Naive thymus-derived CD4-positive, alpha-beta T cell (primary cell): ENCODE results near the gene AKT3. TPM values are rescaled to one million over a fixed set of nuclear protein-coding genes. Genes with fewer than 3 reads are reported as not detected.

Experiments
- ATAC-seq: fragments of 150-1000 bp; cut with Tn5 transposase; 2 replicates; pipeline ENCODE4 v1.10.0; 2021; ENCODE audit warnings: mild to moderate bottlenecking, moderate library complexity
- CTCF ChIA-PET: fragments of 350-600 bp; sonication (Branson Sonifier 250); formaldehyde crosslinking; loops from one replicate; lab custom pipeline; 2021; ENCODE audit warnings: antibody characterized with exemption; lab: Charles Lee
- POLR2A ChIA-PET: fragments of 350-600 bp; sonication (Branson Sonifier 250); formaldehyde crosslinking; loops from one replicate; lab custom pipeline; 2021; ENCODE audit warnings: antibody characterized with exemption, inconsistent platforms; lab: Charles Lee
- DNase-seq, 9 donors: peaks; one replicate each; pipeline versions ENCODE4 v3.0.0 to v3.0.0-alpha.2; 2020 to 2022; ENCODE audit warnings: mixed read lengths in 1 of 9
- H3K27ac ChIP-seq: one replicate; pipeline ENCODE4 v1.7.0; 2013; ENCODE audit warnings: mild to moderate bottlenecking, low read depth, low read length, moderate library complexity
- H3K27me3 ChIP-seq, 2 donors: one replicate each; pipeline ENCODE4 v1.7.0; 2013; ENCODE audit warnings: low read length in 2 of 2, mild to moderate bottlenecking in 2 of 2, moderate library complexity in 2 of 2; ENCODE audit not compliant: control insufficient read depth in 2 of 2, insufficient read depth in 2 of 2
- H3K36me3 ChIP-seq, 3 experiments: 1 replicate in 2 of 3; 2 replicates in 1 of 3; pipeline ENCODE4 v1.7.0; 2013; ENCODE audit warnings: low read length in 3 of 3, mild to moderate bottlenecking in 3 of 3, moderate library complexity in 1 of 3; ENCODE audit not compliant: insufficient read depth in 3 of 3, control insufficient read depth in 2 of 3
- H3K4me1 ChIP-seq, 2 donors: one replicate each; pipeline ENCODE4 v1.7.0; 2013; ENCODE audit warnings: low read length in 2 of 2, mild to moderate bottlenecking in 2 of 2, moderate library complexity in 1 of 2; ENCODE audit not compliant: control insufficient read depth in 2 of 2, insufficient read depth in 2 of 2
- H3K4me3 ChIP-seq: 2 replicates; pipeline ENCODE4 v1.7.0; 2013; ENCODE audit warnings: mild to moderate bottlenecking, low read length
- H3K9me3 ChIP-seq, 3 experiments: 1 replicate in 2 of 3; 2 replicates in 1 of 3; pipeline ENCODE4 v1.7.0; 2013; ENCODE audit warnings: low read length in 3 of 3; ENCODE audit not compliant: control insufficient read depth in 2 of 3
- H3K27ac Mint-ChIP-seq, 9 donors: one replicate each; pipeline ENCODE4 v1.8.0; 2020 to 2022; ENCODE audit warnings: mixed read lengths in 9 of 9, mild to moderate bottlenecking in 8 of 9, moderate library complexity in 5 of 9, inconsistent platforms in 2 of 9
- H3K27me3 Mint-ChIP-seq, 5 donors: one replicate each; pipeline ENCODE4 v1.8.0; 2021 to 2022; ENCODE audit warnings: mixed read lengths in 5 of 5, mild to moderate bottlenecking in 1 of 5
- H3K36me3 Mint-ChIP-seq, 5 donors: one replicate each; pipeline ENCODE4 v1.8.0; 2020 to 2022; ENCODE audit warnings: mixed read lengths in 5 of 5, mild to moderate bottlenecking in 3 of 5, inconsistent platforms in 1 of 5
- H3K4me1 Mint-ChIP-seq, 7 donors: one replicate each; pipeline ENCODE4 v1.8.0; 2020 to 2022; ENCODE audit warnings: mixed read lengths in 7 of 7, mild to moderate bottlenecking in 3 of 7, inconsistent platforms in 1 of 7
- H3K4me3 Mint-ChIP-seq, 10 donors: one replicate each; pipeline ENCODE4 v1.8.0; 2020 to 2022; ENCODE audit warnings: mild to moderate bottlenecking in 10 of 10, mixed read lengths in 10 of 10, moderate library complexity in 6 of 10, inconsistent platforms in 2 of 10
- H3K9me3 Mint-ChIP-seq, 11 donors: one replicate each; pipeline ENCODE4 v1.8.0; 2020 to 2022; ENCODE audit warnings: mixed read lengths in 11 of 11, mild to moderate bottlenecking in 4 of 11, inconsistent platforms in 1 of 11, moderate library complexity in 1 of 11
- intact Hi-C, 2 donors: fragments of 100-400 bp; cut with micrococcal nuclease; formaldehyde crosslinking; loops; one replicate each; pipeline ENCODE4 v1.15.1; 2023
- polyA plus RNA-seq, 2 donors: library from polyadenylated mRNA; unstranded; fragments of 300-500 nt; fragmentation: Illumina TruSeq; gene quantifications; one replicate each; pipeline ENCODE4 v1.2.3, GENCODE V29; 2021
- total RNA-seq, 6 experiments: library from RNA in 5 of 6; stranded (reverse) in 5 of 6; gene quantifications; 1 replicate in 5 of 6; 2 replicates in 1 of 6; pipeline ENCODE4 v1.2.3 and lab custom pipeline; 2021 to 2026

AKT3 gene
- total and polyA plus RNA-seq, 7 experiments from 2014 or later, result 1.6 to 123 (median 69.4) TPM

- no peak for ATAC-seq
Measured at GRCh38 chr1:243462929-243463697, 386.9 kb downstream of the AKT3 start.

GRCh38 chr1:243461700-243462099 lies 388.3 kb downstream of the AKT3 start:
- DNase-seq (no peak), ATAC-seq (no peak)
- Mint-ChIP-seq H3K9me3 (no peaks in the 10 kb centered on the region), H3K4me1 (peaks cover 0 to 8% (median 0%) of the 10 kb centered on the region in 7 donors), H3K27ac (no peak overlapping the region), H3K36me3 (peaks cover 8 to 52% (median 8%) of the 10 kb centered on the region in 5 donors), H3K4me3 (no peak overlapping the region), H3K27me3 (no peaks in the 10 kb centered on the region)
- Histone ChIP-seq H3K27ac (no peak overlapping the region), H3K4me1 (no peaks in the 10 kb centered on the region), H3K9me3 (no peaks in the 10 kb centered on the region), H3K27me3 (no peaks in the 10 kb centered on the region), H3K36me3 (peaks cover 0 to 15% (median 0%) of the 10 kb centered on the region in 3 experiments), H3K4me3 (no peak overlapping the region)
- ChIA-PET CTCF (no interaction called here), POLR2A (interaction anchor here (0.5 kb wide), 1 partner anchor 1759 kb away, joined by 5 read pairs; no protein-coding TSS in a partner anchor)
- intact Hi-C loops, result no loop called here

More at GRCh38 chr1:243462929-243463697, 386.9 kb downstream of the AKT3 start:
- DNase-seq, result no peak
- H3K9me3 ChIP-seq, result no peaks in the 10 kb centered on the region
- no peaks in the 10 kb centered on the region for H3K27me3 ChIP-seq
- peaks cover 0 to 8% (median 0%) of the 10 kb centered on the region in 7 donors for H3K4me1 Mint-ChIP-seq
- no peak overlapping the region for H3K27ac ChIP-seq
- no peaks in the 10 kb centered on the region for H3K27me3 Mint-ChIP-seq
- POLR2A ChIA-PET, result no interaction called here
- H3K9me3 Mint-ChIP-seq, result no peaks in the 10 kb centered on the region
- H3K27ac Mint-ChIP-seq, result no peak overlapping the region
- intact Hi-C loops, result no loop called here
- no peak overlapping the region for H3K4me3 ChIP-seq
- H3K4me1 ChIP-seq, result no peaks in the 10 kb centered on the region
- H3K36me3 Mint-ChIP-seq, result peaks cover 6 to 50% (median 8%) of the 10 kb centered on the region in 5 donors
- peaks cover 0 to 15% (median 0%) of the 10 kb centered on the region in 3 experiments for H3K36me3 ChIP-seq
- CTCF ChIA-PET, result no interaction called here
- H3K4me3 Mint-ChIP-seq, result no peak overlapping the region

GRCh38 chr1:243459059-243459458 lies 391.0 kb downstream of the AKT3 start:
- Mint-ChIP-seq H3K4me3 (no peak overlapping the region), H3K4me1 (peaks cover 0 to 8% (median 0%) of the 10 kb centered on the region in 7 donors), H3K9me3 (no peaks in the 10 kb centered on the region), H3K27me3 (no peaks in the 10 kb centered on the region), H3K27ac (peak overlapping the region in 1 of 9 donors; percentile 46), H3K36me3 (peaks cover 8 to 63% (median 8%) of the 10 kb centered on the region in 5 donors)
- CTCF ChIA-PET, result no interaction called here
- no peaks in the 10 kb centered on the region for H3K4me1 ChIP-seq
- no peaks in the 10 kb centered on the region for H3K9me3 ChIP-seq
- ATAC-seq (peak; percentile 57), DNase-seq (no peak)
- H3K27ac ChIP-seq, result no peak overlapping the region
- intact Hi-C loops, result no loop called here
- H3K36me3 ChIP-seq, result peaks cover 0 to 21% (median 0%) of the 10 kb centered on the region in 3 experiments
- H3K27me3 ChIP-seq, result no peaks in the 10 kb centered on the region
- no peak overlapping the region for H3K4me3 ChIP-seq
- POLR2A ChIA-PET, result no interaction called here

- POLR2A ChIA-PET, result no interaction called here
- Histone ChIP-seq H3K27ac (no peak overlapping the region), H3K36me3 (peaks cover 0 to 21% (median 0%) of the 10 kb centered on the region in 3 experiments), H3K27me3 (no peaks in the 10 kb centered on the region), H3K4me3 (no peak overlapping the region), H3K9me3 (no peaks in the 10 kb centered on the region), H3K4me1 (no peaks in the 10 kb centered on the region)
- H3K4me3 Mint-ChIP-seq, result no peak overlapping the region
- ATAC-seq (no peak), DNase-seq (no peak)
- H3K27me3 Mint-ChIP-seq, result no peaks in the 10 kb centered on the region
- H3K36me3 Mint-ChIP-seq, result peaks cover 6 to 58% (median 8%) of the 10 kb centered on the region in 5 donors
- CTCF ChIA-PET, result no interaction called here
- peaks cover 0 to 5% (median 0%) of the 10 kb centered on the region in 7 donors for H3K4me1 Mint-ChIP-seq
- no peak overlapping the region for H3K27ac Mint-ChIP-seq
- no peaks in the 10 kb centered on the region for H3K9me3 Mint-ChIP-seq
- intact Hi-C loops, result no loop called here
Measured at GRCh38 chr1:243457363-243457982, 392.6 kb downstream of the AKT3 start.

GRCh38 chr1:243455760-243456651 lies 394.0 kb downstream of the AKT3 start:
- ATAC-seq (no peak), DNase-seq (no peak)
- ChIA-PET CTCF (no interaction called here), POLR2A (no interaction called here)
- Mint-ChIP-seq H3K4me3 (no peak overlapping the region), H3K36me3 (peaks cover 0 to 51% (median 7%) of the 10 kb centered on the region in 5 donors), H3K27me3 (no peaks in the 10 kb centered on the region), H3K27ac (no peak overlapping the region), H3K4me1 (peaks cover 0 to 3% (median 0%) of the 10 kb centered on the region in 7 donors), H3K9me3 (no peaks in the 10 kb centered on the region)
- Histone ChIP-seq H3K27me3 (no peaks in the 10 kb centered on the region), H3K4me3 (no peak overlapping the region), H3K9me3 (no peaks in the 10 kb centered on the region), H3K27ac (no peak overlapping the region), H3K4me1 (no peaks in the 10 kb centered on the region), H3K36me3 (peaks cover 0 to 14% (median 0%) of the 10 kb centered on the region in 3 experiments)
- intact Hi-C loops, result no loop called here

GRCh38 chr1:243454328-243454997 lies 395.6 kb downstream of the AKT3 start:
- ATAC-seq (no peak), DNase-seq (no peak)
- Histone ChIP-seq H3K36me3 (peaks cover 0 to 10% (median 0%) of the 10 kb centered on the region in 3 experiments), H3K9me3 (no peaks in the 10 kb centered on the region), H3K27ac (no peak overlapping the region), H3K4me1 (no peaks in the 10 kb centered on the region), H3K4me3 (no peak overlapping the region), H3K27me3 (no peaks in the 10 kb centered on the region)
- no peaks in the 10 kb centered on the region for H3K9me3 Mint-ChIP-seq
- H3K4me3 Mint-ChIP-seq, result no peak overlapping the region
- intact Hi-C loops, result no loop called here
- H3K27ac Mint-ChIP-seq, result no peak overlapping the region
- H3K27me3 Mint-ChIP-seq, result no peaks in the 10 kb centered on the region
- peaks cover 0 to 48% (median 10%) of the 10 kb centered on the region in 5 donors for H3K36me3 Mint-ChIP-seq
- ChIA-PET POLR2A (no interaction called here), CTCF (no interaction called here)
- H3K4me1 Mint-ChIP-seq, result peaks cover 0 to 3% (median 0%) of the 10 kb centered on the region in 7 donors
